ENCODE results near the gene DYNC1H1.

DYNC1H1 gene

GRCh38 chr14:102040153-102040552 is 75.8 kb downstream of the DYNC1H1 start:
- Histone ChIP-seq H3K9ac (no peak overlapping the region), H3K27ac (no peak overlapping the region), H3K4me3 (ENCODE audit: low read depth, low read length) (no peak overlapping the region), H3K9me3 (ENCODE audit: control insufficient read depth, low read length) (no peaks in the 10 kb centered on the region), H3K79me2 (no peaks in the 10 kb centered on the region), H3K27me3 (ENCODE audit: control insufficient read depth, insufficient read depth, low read length) (no peaks in the 10 kb centered on the region), H2AFZ (no peak overlapping the region), H3K4me1 (no peaks in the 10 kb centered on the region), H3K36me3 (ENCODE audit: control insufficient read depth, insufficient read depth, low read length) (no peaks in the 10 kb centered on the region), H3K4me2 (ENCODE audit: low read length) (no peak overlapping the region)
- no peak for TF ChIP-seq CTCF (IDR thresholded peaks at IDR 0.05)

- no peak overlapping the region for H3K27ac ChIP-seq
- TF ChIP-seq CTCF (IDR thresholded peaks at IDR 0.05) = no peak
These were observed 78.3 kb downstream of the DYNC1H1 start for GRCh38 chr14:102042699-102043098.

GRCh38 chr14:102043251-102044025 is 79.1 kb downstream of the DYNC1H1 start:
- Histone ChIP-seq H3K27ac (no peak overlapping the region), H3K4me3 (ENCODE audit: low read depth, low read length) (no peak overlapping the region), H3K9me3 (ENCODE audit: control insufficient read depth, low read length) (no peaks in the 10 kb centered on the region), H2AFZ (no peak overlapping the region), H3K9ac (no peak overlapping the region), H3K36me3 (ENCODE audit: control insufficient read depth, insufficient read depth, low read length) (no peaks in the 10 kb centered on the region), H3K27me3 (ENCODE audit: control insufficient read depth, insufficient read depth, low read length) (no peaks in the 10 kb centered on the region), H3K4me2 (ENCODE audit: low read length) (no peak overlapping the region), H3K4me1 (no peaks in the 10 kb centered on the region), H3K79me2 (no peaks in the 10 kb centered on the region)
- TF ChIP-seq CTCF (IDR thresholded peaks at IDR 0.05) = no peak

More at GRCh38 chr14:102042699-102043098, 78.3 kb downstream of the DYNC1H1 start:
- Histone ChIP-seq H3K4me2 (ENCODE audit: low read length) (no peak overlapping the region), H3K36me3 (ENCODE audit: control insufficient read depth, insufficient read depth, low read length) (no peaks in the 10 kb centered on the region), H3K9ac (no peak overlapping the region), H3K4me3 (ENCODE audit: low read depth, low read length) (no peak overlapping the region), H2AFZ (no peak overlapping the region), H3K9me3 (ENCODE audit: control insufficient read depth, low read length) (no peaks in the 10 kb centered on the region), H3K27me3 (ENCODE audit: control insufficient read depth, insufficient read depth, low read length) (no peaks in the 10 kb centered on the region), H3K4me1 (no peaks in the 10 kb centered on the region), H3K79me2 (no peaks in the 10 kb centered on the region)

- H3K27me3 ChIP-seq (ENCODE audit: control insufficient read depth, insufficient read depth, low read length) = no peaks in the 10 kb centered on the region
- H2AFZ ChIP-seq = no peak overlapping the region
- no peak overlapping the region for H3K27ac ChIP-seq
- H3K9me3 ChIP-seq (ENCODE audit: control insufficient read depth, low read length) = no peaks in the 10 kb centered on the region
- no peak overlapping the region for H3K4me3 ChIP-seq (ENCODE audit: low read depth, low read length)
- no peaks in the 10 kb centered on the region for H3K4me1 ChIP-seq
- no peak for TF ChIP-seq CTCF (IDR thresholded peaks at IDR 0.05)
- H3K79me2 ChIP-seq = no peaks in the 10 kb centered on the region
- no peak overlapping the region for H3K4me2 ChIP-seq (ENCODE audit: low read length)
- no peaks in the 10 kb centered on the region for H3K36me3 ChIP-seq (ENCODE audit: control insufficient read depth, insufficient read depth, low read length)
- H3K9ac ChIP-seq = no peak overlapping the region
These were observed 80.2 kb downstream of the DYNC1H1 start for GRCh38 chr14:102044566-102044965.
